GM19025 (cell line): ENCODE data around the gene KLF9.

ENCODE experiments used
- ATAC-seq: cut with Tn5 transposase; IDR thresholded peaks from one replicate; pipeline ENCODE4 v1.9.1; 2021; ENCODE audit warnings: mild to moderate bottlenecking, low read depth, moderate library complexity; ENCODE audit not compliant: unreplicated experiment

Gene KLF9

GRCh38 chr9:70413799-70414775 is at the start of gene KLF9:
Gene KLF9 (minus strand): TSS chr9:70414657. CDS start chr9:70413363, 1,294 bp downstream.
- ATAC-seq: peak; percentile 57

DNA sequence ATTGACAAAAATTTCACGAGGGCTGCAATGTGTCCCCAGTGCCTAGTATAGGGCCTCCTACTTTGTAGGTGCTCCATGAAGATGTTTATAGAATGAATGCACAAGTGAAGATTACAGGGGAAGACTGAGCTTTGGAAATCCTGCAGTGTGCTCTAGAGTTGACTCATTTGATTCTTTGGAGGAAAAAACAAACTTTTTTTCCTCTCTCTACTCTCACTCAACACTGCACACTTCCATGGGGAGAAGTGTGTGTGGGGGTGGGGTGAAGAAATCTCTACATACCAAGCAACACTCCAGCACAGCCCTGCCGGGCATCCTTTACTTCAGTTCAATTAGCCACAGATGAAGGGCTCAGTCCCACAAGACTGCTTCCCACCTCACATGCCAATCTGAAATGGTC is 49.4 kb upstream of the KLF9 start:
- no peak for ATAC-seq

DNA sequence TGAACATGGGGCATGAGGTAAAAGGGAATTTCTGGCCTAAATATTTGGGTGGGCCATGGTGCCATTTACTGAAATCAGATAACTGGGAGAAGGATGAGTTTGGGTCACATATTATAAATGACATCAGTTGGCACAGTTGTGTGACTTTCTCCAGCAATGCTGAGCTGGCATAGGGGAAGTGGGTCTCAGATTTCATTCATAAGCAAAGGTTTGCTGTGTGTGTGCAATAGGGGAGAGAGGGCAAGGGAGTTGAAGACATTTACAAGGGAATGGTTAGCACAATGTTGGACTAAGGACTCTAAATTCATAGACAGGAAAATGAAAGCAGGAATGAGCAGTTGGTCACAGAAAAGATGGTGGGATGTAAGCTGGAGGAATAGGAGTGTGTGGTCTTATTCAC is 47.8 kb upstream of the KLF9 start:
- ATAC-seq: no peak

- no peak for ATAC-seq
Measured at GRCh38 chr9:70457235-70457634, 42.8 kb upstream of the KLF9 start.

DNA sequence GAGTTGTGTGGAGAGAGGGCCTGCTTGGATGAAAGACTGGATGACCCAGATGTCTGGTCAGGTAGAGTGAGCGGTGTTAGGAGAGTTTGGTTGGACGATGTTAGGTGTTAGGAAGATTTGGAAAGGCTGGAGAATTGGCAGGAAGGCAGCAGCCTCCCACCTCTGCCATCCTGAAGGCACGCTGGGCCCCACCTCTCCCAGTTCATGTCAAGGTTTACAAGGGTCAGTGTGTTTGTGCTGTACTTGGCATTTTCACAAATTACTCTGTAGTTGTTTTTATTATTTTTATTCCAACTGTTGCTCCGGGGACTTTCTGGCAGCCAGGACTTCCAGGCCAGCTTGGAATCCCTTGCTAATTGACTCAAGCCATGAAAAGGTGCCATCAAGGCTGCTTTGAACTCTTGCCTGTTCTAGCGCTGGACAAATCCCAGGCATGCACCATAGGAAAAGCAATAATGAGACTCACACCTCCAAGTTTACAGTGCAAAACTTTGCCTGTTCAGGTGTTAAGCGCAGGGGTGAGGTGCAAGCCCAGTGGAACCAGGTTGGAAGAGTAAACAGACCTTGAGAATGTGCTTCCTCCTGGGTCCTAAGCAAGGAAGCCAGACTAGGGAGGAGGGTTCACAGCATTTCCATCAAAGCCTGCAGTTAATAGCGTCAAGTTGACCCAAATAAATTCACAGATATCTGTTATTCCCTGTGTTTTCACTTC is 41.7 kb upstream of the KLF9 start:
- ATAC-seq: no peak

GRCh38 chr9:70452365-70452764 is 37.9 kb upstream of the KLF9 start:
- no peak for ATAC-seq

- no peak for ATAC-seq
Measured at GRCh38 chr9:70451765-70452164, 37.3 kb upstream of the KLF9 start.

DNA sequence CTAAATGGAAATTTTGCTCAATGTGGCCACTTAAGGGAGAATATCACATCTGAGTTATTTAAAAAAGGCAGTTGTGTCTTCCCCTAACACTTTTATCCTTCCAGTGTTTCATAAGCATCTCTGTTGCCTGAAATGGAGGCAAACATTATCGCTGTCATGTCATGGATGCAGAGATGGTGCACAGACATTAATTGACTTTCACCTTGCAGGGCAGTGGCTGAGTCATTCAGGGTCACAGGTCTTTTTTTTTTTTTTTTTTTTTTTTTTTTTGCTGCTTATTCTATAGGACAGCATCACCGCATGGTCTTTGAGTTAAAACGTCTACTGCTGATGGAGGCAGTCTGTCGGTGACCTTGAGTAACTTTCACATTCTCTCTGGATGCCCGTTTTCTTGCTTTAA is 36.3 kb upstream of the KLF9 start:
- ATAC-seq: no peak

- no peak for ATAC-seq
Measured at GRCh38 chr9:70449461-70449860, 35.0 kb upstream of the KLF9 start.

DNA sequence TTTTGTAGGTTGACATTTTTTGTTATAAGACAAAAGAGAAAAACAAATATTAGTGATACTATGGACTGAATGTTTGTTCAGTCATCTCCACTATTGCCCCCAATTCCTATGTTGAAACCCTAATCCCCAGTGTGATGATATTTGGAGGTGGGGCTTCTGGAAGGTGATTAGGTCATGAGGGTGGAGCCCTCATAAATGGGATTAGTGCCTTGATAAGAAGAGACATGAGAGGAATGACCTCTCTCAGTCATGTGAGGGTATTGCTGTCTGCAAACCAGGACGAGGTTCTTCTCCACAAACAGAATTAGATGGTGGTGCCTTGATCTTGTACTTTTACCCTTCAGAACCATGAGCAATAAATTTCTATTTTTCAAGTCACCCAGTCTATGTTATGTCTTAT is 34.5 kb upstream of the KLF9 start:
- ATAC-seq: no peak

GRCh38 chr9:70444904-70445303 is 30.4 kb upstream of the KLF9 start:
- ATAC-seq: no peak

DNA sequence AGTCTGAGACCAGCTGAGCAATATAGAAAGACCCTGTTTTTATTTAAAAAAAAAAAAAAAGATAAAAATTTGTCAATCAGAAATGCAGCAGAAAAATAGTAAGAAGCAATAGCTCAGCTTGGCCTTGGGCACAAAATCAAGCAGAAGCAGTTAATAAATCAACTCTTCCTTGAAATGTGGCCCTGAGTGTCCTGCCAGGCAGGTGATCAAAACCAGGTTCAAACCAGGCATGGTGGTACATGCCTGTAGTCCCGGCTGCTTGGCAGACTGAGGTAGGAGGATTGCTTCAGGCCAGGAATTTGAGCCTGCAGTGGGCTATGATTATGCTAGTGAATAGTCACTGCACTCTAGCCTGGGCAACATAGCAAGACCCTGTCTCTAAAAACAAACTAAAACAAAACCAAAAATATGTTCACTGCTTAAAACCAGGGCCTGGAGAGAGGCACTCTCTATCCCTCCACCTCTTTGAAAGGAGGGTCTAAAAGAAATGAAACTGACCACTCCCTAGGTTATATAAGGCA is 27.9 kb upstream of the KLF9 start:
- ATAC-seq: no peak

DNA sequence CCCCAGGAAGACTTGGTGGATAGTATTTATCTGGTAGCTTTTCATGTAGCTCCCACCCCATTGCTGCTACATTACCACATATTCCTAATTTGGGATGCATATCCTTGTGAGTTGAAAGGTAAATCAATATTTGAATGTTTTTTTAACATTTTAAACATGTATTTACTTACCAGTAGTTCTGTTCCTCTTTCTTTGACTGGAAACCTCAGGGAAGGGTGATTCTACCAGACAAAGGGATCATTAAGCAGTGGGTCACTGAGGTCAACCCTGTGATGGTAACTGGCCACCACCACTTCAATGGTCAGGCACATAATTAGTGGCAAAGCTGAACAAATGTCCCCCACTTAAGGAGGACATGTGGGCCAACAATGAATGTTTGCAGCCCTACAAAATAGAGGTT is 27.2 kb upstream of the KLF9 start:
- ATAC-seq: no peak

DNA sequence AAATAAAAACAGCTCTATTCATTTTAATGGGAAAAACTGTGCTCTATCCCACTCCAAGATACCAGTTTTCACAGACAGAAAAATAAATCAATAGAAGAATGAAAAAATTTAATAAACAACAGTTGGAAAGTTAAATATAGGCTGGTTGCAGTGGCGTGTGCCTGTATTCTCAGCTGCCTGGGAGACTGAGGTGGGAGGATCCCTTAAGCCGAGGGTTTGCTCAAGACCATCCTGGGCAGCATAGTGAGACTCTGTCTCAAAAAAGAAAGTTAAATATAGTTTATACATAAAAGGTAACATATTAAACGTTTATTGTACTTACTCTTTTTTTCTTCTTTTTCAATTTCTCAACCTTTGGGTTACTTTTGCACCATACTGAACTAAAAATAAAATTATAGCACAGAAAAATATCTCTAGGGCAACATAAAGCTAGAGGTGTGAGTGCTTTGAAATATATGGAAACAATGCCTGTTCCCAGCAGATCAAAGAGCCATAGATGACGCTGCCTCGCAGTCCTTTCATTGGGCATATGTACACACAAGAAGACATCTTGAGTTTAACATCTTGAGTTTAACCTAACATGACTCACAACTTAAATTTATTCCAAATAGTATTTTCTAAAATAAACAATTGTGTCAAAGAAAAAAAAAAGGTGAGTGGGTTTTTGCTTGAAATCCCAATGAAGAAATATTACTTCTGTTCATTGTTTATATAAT is 25.7 kb upstream of the KLF9 start:
- ATAC-seq: no peak

GRCh38 chr9:70438341-70438928 is 24.0 kb upstream of the KLF9 start:
- no peak for ATAC-seq

GRCh38 chr9:70435948-70436347 is 21.5 kb upstream of the KLF9 start:
- ATAC-seq: no peak

DNA sequence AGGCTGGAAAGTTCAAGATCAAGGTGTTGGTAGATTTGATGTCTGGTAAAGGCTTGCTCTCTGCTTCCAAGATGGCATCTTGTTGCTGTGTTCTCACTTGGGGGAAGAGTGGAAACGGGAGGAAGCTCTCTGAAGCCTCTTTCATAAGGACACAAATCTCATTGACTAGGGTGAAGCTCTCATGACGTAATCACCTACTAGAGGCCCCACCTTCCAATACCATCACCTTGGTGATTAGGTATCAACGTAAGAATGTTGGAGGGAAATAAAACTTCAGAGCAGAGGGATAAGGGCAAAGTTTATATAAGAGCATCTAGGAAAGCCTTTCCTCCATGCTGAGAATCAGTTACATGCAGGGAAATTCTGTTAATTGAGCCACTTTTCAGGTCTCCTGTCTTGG is 15.4 kb upstream of the KLF9 start:
- ATAC-seq: no peak

DNA sequence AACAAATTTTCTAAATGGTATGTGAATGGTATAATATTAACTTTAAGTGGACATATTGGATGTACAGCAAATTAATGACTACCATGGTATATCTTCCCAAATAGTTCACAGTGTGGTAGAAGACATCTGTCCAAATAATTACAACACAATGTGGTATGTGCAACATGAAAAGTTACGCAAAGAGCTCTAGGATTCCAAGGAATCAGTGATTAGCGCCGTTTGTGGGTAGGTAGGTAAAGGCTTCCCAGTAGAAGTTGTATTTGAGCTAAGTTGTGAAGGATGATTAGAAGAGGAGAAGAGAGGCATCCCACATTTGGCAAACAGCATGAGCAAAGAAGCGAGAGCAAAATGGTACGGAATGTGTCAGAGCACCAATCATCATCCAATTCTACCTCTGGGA is 14.3 kb upstream of the KLF9 start:
- no peak for ATAC-seq

- no peak for ATAC-seq
Measured at GRCh38 chr9:70427161-70427945, 12.9 kb upstream of the KLF9 start.

DNA sequence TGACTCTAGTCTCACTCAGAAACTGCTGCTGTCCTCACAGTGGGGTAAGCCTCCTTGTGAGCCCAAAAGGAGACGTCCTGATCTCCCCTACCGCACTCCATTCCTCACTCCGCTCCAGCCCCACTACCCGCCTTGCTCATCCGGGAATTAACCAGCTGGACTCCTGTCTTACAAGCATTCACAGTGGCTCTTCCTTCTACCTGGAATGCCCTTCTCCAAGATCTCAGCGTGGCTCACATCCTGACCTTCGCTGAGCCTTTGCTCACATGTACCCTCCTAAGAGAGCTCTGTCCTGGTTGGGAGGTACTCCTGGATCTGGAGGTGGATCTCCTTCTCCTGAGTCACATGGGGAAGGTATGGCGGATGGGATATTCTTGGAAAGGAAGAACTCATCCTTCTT is 10.7 kb upstream of the KLF9 start:
- ATAC-seq: no peak
